GM18519 (cell line): ENCODE results near the gene UBE3C.

Experiments used
- ATAC-seq: cut with Tn5 transposase; IDR thresholded peaks from one replicate; pipeline ENCODE4 v1.9.1; 2021; ENCODE audit warnings: mild to moderate bottlenecking, moderate library complexity; ENCODE audit not compliant: unreplicated experiment, low FRiP score

UBE3C gene

GRCh38 chr7:157282141-157282801 is 143.5 kb downstream of the UBE3C start:
- ATAC-seq: no peak

DNA sequence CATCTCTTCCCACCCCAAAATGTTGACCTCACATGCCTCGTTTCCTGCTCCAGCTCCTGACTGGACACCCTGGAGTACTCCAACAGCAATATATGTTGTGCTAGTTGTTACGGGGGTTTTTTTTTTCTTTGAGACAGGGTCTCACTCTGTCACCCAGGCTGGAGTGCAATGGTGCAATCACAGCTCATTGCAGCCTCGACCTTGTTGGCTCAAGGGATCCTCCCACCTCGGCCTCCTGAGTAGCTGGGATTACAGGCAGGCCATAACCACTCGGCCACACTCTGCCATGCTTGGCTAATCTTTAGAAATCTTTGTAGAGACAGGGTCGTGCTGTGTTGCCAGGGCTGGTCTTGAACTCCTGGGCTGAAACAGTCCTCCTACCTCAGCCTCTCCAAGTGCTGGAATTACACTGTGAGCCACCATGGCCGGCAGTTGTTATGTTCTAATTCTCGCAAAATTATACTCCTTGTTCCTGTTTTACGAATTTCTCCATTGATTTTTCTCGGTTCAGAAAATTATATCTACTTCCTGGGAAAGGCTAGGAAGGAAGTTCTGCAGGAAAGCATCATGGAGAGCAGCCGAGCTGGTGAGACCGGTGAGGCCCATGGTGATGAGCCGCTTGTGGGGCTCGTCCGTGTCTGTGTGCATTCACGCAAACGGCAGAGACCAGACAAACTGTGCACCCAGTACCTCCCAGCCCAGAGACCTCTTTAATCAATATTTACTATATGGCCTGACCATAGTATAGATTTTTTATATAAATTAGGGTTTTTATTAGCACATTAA is 145.7 kb downstream of the UBE3C start:
- ATAC-seq: no peak

GRCh38 chr7:157291404-157292080 is 152.8 kb downstream of the UBE3C start:
- no peak for ATAC-seq

GRCh38 chr7:157292258-157292657 is 153.5 kb downstream of the UBE3C start:
- no peak for ATAC-seq

- ATAC-seq: no peak
These were observed 154.2 kb downstream of the UBE3C start for GRCh38 chr7:157292770-157293412.

DNA sequence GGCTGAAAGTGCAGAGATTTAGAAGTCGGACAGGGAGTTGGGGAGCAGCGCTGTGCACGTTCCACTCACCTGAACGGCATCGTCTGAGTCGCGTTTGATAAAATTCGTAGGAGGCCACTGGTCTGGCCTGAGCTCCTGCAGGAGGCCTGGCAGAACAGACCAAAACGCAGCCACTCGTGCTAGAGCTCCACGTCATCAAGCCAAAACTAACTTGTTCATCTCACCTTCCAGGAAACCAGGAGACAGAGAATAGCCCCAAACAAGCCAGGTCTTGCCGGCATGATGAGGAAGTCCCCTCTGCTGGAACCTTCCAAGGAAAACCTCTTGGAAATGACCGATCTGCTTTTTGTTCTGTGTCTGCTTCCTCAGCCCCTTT is 154.7 kb downstream of the UBE3C start:
- no peak for ATAC-seq

GRCh38 chr7:157294773-157295172 is 156.0 kb downstream of the UBE3C start:
- ATAC-seq: no peak

DNA sequence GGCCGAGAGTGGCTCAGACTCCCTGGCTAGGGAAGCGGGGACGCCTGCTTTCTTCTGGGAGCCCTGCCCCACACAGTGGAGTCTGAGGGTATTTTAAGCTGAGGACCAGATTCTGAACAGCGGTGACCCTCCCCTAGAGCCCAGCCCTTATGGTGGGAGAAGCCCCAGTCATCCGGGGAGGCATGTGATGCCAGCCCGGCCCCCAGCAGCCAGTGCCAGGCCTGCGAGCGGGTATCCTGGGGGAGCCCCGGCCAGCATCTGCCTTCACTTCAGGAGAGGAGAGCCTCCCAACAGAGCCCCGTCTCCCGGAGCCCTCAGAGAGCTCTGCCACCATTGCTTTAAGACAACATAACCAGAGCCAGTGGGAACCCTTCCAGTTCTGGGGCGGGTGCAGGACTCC is 156.6 kb downstream of the UBE3C start:
- no peak for ATAC-seq

DNA sequence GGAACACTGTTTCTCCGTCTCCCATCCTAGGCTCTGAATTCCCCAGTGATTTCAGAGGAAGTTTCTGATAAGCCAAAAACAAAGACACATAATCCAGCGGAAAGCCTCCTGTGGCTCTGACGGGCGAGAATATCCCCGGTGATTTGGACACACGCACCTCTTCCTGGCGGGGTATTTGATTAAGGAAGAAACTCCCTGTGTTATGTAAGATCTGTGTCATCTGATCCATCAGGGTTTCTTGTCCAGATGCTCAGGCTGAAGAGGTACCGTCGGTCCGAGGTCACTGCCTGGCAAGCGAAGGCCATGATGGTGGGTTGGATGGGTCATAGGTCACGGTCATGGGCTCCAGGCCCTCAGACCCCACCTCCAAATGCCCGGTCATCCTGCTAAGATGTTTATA is 158.5 kb downstream of the UBE3C start:
- no peak for ATAC-seq

DNA sequence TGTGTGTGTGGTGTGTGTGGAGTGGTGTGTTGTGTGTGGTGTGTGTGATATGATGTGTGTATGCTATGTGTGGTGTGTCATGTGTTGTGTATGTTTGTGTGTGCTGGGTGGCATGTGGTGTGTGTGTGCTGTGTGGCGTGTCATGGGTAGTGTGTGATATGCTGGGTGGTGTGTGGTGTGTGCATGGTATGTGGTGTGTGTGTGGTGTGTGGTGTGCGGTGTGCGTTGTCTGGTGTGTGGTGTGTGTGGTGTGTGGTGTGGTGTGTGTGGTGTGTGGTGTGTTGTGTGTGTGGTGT is 160.5 kb downstream of the UBE3C start:
- ATAC-seq: no peak

DNA sequence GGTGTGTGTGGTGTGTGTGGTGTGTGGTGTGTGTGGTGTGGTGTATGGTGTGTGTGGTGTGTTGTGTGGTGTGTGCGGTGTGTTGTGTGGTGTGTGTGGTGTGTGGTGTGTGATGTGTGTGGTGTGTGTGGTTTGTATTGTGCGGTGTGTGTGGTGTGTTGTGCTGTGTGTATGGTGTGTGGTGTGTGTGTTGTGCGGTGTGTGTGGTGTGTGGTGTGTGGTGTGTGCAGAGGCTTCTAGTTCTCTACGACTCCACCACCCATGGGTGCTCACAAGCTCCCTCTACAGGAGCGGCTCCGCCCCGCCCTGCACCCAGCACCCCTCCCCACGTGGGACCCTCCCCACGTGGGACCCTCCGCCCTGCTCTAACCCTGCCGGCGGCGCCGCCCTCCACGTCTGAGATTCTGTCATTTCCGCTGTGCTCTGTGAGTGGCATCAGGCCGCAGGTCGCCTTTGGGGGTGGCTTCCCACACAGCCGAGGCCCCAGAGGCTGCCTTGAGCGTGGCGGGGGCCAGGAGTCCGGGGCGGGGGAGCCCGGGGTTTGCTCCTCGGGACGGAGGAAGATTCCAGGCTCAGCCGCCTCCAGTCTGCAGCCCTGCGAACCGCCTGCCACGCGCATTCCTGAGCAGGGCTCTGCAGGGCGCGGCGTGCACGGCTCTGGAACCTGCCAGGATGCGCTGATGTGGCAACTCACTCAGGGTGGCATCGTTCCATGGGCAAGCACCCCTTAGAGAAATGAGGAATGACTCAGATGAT is 161.1 kb downstream of the UBE3C start:
- no peak for ATAC-seq

DNA sequence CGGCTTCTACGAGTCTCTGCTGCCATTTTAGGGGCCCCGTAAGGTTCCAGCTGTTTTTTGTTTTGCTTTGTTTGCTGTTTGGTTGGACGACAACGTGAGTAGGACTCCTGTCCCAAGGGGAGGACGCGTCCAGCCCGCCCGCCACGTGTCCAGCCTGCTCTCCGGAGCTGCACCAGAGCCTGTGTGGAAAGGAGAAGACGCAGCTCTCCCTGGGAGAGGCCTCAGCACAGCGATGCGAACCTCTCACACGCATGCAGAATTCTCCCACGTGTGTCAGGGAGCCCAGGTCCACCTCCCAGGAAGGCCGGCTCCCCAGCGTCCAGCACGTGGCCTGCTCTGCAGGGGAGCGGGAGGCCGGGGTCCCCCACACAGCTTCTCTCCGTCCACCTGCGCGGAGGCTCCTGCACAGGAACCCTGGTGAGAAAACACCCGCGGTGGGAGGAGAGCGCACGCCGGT is 161.7 kb downstream of the UBE3C start:
- no peak for ATAC-seq

DNA sequence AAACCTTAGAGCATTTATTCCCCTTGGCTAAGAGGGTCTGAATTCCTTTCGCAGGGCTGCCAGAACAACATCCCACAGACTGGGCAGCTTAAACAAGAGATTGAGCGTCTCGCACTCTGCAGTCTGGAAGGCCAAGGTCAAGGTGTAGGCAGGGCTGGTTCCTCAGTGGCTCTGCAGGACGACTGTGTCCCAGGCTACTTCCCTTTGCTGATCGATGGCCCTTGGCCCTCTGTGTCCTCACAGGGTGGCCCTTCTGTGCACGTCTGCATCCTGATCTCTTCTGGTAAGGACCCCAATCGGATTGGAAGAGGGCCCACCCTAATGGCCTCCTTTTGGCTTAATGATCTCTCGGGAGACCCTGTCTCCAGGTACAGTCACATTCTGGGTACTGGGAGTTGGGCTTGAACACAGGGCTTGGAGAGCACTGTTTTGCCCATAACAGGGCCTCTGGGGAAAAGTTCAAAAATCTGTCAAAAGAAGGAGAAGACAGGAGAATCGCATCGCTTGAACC is 162.9 kb downstream of the UBE3C start:
- no peak for ATAC-seq

DNA sequence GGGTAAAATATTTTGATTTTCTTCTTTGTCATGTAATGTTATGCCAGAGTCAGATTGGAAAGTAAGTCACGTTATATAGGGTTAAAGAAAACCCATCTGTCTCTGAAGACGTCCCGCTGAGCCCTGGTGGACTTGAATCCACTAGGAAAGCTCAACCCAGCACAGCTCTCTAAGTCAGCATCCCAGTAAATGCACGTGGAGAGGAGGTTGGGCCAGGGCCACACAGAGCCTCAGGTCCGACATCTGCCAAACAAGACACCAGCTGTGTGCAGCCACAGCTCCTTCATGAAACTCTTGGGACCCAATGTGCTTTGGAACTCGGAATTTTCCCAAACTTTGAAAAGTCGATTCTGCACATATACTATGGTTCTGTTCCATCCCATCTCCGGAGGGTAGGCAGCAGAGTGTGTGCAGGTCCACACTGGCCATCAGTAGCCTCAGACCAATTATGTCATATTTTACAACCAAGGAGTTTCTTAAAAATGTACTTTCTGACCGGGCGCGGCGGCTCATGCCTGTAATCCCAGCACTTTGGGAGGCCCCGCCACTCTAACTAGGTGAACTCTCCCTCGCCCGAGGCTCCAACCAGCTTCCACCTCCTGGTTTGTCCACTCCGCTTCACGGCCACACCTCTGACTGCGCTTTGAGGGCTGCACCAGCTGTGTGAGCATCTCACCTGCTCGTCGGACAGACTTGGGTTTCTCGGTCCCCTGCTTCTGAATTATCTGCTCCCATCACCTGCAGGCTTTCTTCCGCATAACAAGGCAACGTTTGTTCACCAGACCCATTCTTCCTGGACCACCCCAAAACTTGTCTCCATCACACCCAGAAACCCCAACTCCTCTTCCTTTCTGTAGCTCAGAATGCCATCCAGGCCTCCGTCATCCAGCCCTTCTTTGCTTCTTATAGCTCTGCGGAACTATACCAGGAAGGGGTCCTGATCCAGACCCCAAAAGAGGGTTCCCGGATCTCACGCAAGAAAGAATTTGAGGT is 168.4 kb downstream of the UBE3C start:
- no peak for ATAC-seq

GRCh38 chr7:157309988-157310668 is 171.4 kb downstream of the UBE3C start:
- no peak for ATAC-seq

DNA sequence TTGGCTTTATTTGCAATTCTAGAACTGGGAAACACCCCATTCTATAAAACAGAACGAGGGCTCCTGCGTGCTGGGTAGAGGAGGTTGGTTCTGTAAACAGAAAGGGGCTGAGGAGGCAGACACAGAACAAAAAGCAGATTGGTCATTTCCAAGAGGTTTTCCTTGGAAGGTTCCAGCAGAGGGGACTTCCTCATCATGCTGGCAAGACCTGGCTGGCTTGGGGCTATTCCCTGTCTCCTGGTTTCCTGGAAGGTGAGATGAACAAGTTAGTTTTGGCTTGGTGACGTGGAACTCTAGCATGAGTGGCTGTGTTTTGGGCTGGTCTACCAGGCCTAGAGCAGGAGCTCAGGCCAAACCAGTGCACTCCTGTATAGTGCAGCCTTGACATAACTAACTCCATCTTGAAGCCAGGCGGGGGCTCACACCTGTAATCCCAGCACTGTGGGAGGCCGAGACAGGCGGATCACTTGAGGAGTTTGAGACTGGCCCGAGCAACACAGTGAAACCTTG is 172.0 kb downstream of the UBE3C start:
- no peak for ATAC-seq

- no peak for ATAC-seq
These were observed 174.2 kb downstream of the UBE3C start for GRCh38 chr7:157312941-157313340.

GRCh38 chr7:157313645-157314044 is 174.9 kb downstream of the UBE3C start:
- no peak for ATAC-seq
